PC-9 (cell line): ENCODE measurements around the gene GATAD2B. TPM values are rescaled to one million over a fixed set of nuclear protein-coding genes. Genes with fewer than 3 reads are reported as not detected.

ENCODE experiments used
- BruUV-seq: library from RNA; stranded (reverse); fragments of 400-500 nt; replicated peaks from 2 replicates; lab custom pipeline; 2021; lab: Mats Ljungman, UMichigan
- CTCF ChIA-PET: fragments of 300-600 bp; sonication (Branson Sonifier 250); formaldehyde crosslinking; loops from one replicate; lab custom pipeline; 2022; ENCODE audit warnings: antibody characterized with exemption; lab: Charles Lee
- POLR2A ChIA-PET: fragments of 300-600 bp; sonication (Branson Sonifier 250); formaldehyde crosslinking; loops from one replicate; lab custom pipeline; 2022; ENCODE audit warnings: antibody characterized with exemption; ENCODE audit not compliant: unreplicated experiment; lab: Charles Lee
- DNase-seq, 2 experiments: peaks; one replicate each; pipeline versions ENCODE4 v3.0.0 to v3.0.0-alpha.2; 2015 to 2022; ENCODE audit warnings: mixed read lengths in 1 of 2
- H2AFZ ChIP-seq: fragments of 200-600 bp; sonication (generic); 2 replicates; pipeline ENCODE4 v1.8.1; 2017; ENCODE audit warnings: antibody characterized with exemption
- H3F3A ChIP-seq: fragments of 200-600 bp; sonication (generic); 2 replicates; pipeline ENCODE4 v1.8.1; 2017; ENCODE audit warnings: antibody characterized with exemption, mild to moderate bottlenecking, low read depth; ENCODE audit not compliant: insufficient read depth
- H3K27ac ChIP-seq: fragments of 200-600 bp; sonication (generic); 2 replicates; pipeline ENCODE4 v1.6.1; 2016; ENCODE audit warnings: mixed run types
- H3K27me3 ChIP-seq: fragments of 200-600 bp; sonication (generic); 2 replicates; pipeline ENCODE4 v1.6.1; 2016; ENCODE audit warnings: low read depth, mixed run types; ENCODE audit not compliant: insufficient read depth
- H3K36me3 ChIP-seq: fragments of 200-600 bp; sonication (generic); 2 replicates; pipeline ENCODE4 v1.6.1; 2016; ENCODE audit warnings: low read depth, mixed run types
- H3K4me1 ChIP-seq: fragments of 200-600 bp; sonication (generic); replicated peaks from 2 replicates; pipeline ENCODE4 v1.6.1; 2016; ENCODE audit warnings: mixed run types; ENCODE audit not compliant: insufficient read depth
- H3K4me2 ChIP-seq: fragments of 200-600 bp; sonication (generic); 2 replicates; pipeline ENCODE4 v1.6.1; 2017; ENCODE audit warnings: mixed run types
- H3K4me3 ChIP-seq: fragments of 200-600 bp; sonication (generic); 2 replicates; pipeline ENCODE4 v1.6.1; 2016; ENCODE audit warnings: mixed run types
- H3K79me2 ChIP-seq: fragments of 200-600 bp; sonication (generic); 2 replicates; pipeline ENCODE4 v1.6.1; 2017; ENCODE audit warnings: low read depth, mixed run types
- H3K9me2 ChIP-seq: fragments of 200-600 bp; sonication (generic); 2 replicates; pipeline ENCODE4 v1.8.1; 2017; ENCODE audit warnings: mild to moderate bottlenecking; ENCODE audit not compliant: insufficient read depth
- H3K9me3 ChIP-seq: fragments of 200-600 bp; sonication (generic); 2 replicates; pipeline ENCODE4 v1.8.1; 2016; ENCODE audit warnings: low read depth; ENCODE audit not compliant: insufficient read depth
- H4K20me1 ChIP-seq: fragments of 200-600 bp; sonication (generic); 2 replicates; pipeline ENCODE4 v1.8.1; 2017; ENCODE audit not compliant: insufficient read depth
- CTCF ChIP-seq: fragments of 200-600 bp; sonication (generic); conservative IDR thresholded peaks from 2 replicates; pipeline ENCODE4 v1.6.1; 2017; ENCODE audit warnings: mixed run types, antibody characterized with exemption, mild to moderate bottlenecking, moderate library complexity
- EZH2 ChIP-seq: fragments of 200-600 bp; sonication (generic); IDR thresholded peaks from 2 replicates; pipeline ENCODE4 v1.8.0; 2017; ENCODE audit warnings: antibody characterized with exemption, low read depth
- intact Hi-C: fragments of 100-400 bp; cut with micrococcal nuclease; formaldehyde crosslinking; loops from one replicate; pipeline ENCODE4 v1.10.0; 2022; ENCODE audit not compliant: unreplicated experiment
- total RNA-seq: library from RNA; stranded (reverse); gene quantifications from 2 replicates; pipeline ENCODE4 v1.2.3, GENCODE V29; 2021

Gene GATAD2B
- total RNA-seq, 1 experiment from 2014 or later: 56.1 TPM

GRCh38 chr1:153886127-153886526, 36.6 kb downstream of the GATAD2B start:
- H3K27ac ChIP-seq: no peak overlapping the region
- H3K9me2 ChIP-seq: no peaks in the 10 kb centered on the region
- no peaks in the 10 kb centered on the region for H3K36me3 ChIP-seq
- TF ChIP-seq CTCF (no peak), EZH2 (no peak)
- ChIA-PET POLR2A (no interaction called here), CTCF (no interaction called here)
- no peak overlapping the region for H3K4me3 ChIP-seq
- no peaks in the 10 kb centered on the region for H3K4me1 ChIP-seq
- intact Hi-C loops: no loop called here
- no peak overlapping the region for H3K4me2 ChIP-seq
- peaks cover 65% of the 10 kb centered on the region for H4K20me1 ChIP-seq
- no peak overlapping the region for H2AFZ ChIP-seq
- no peak for DNase-seq
- H3K27me3 ChIP-seq: no peaks in the 10 kb centered on the region
- H3K9me3 ChIP-seq: no peaks in the 10 kb centered on the region
- no TSS peak for BruUV-seq
- H3K79me2 ChIP-seq: peaks cover 80% of the 10 kb centered on the region
- H3F3A ChIP-seq: no peaks in the 10 kb centered on the region; the same call in 1 of the 2 replicates

GRCh38 chr1:153883223-153883622, 39.5 kb downstream of the GATAD2B start:
- H2AFZ ChIP-seq: no peak overlapping the region
- no peaks in the 10 kb centered on the region for H3K9me3 ChIP-seq
- H3K36me3 ChIP-seq: no peaks in the 10 kb centered on the region
- intact Hi-C loops: no loop called here
- no peak overlapping the region for H3K4me3 ChIP-seq
- CTCF ChIA-PET: interaction anchor here (0.6 kb wide), 1 partner anchor 92 kb away, joined by 4 read pairs; no protein-coding TSS in a partner anchor
- no peak for DNase-seq
- no TSS peak for BruUV-seq
- H3K9me2 ChIP-seq: no peaks in the 10 kb centered on the region
- H3K4me2 ChIP-seq: no peak overlapping the region
- no peaks in the 10 kb centered on the region for H3K27me3 ChIP-seq
- no peaks in the 10 kb centered on the region for H3K4me1 ChIP-seq
- TF ChIP-seq EZH2: no peak
- no peak for TF ChIP-seq CTCF
- H4K20me1 ChIP-seq: peaks cover 66% of the 10 kb centered on the region
- POLR2A ChIA-PET: interaction anchor here (0.6 kb wide), 1 partner anchor 299 kb away, joined by 6 read pairs; no protein-coding TSS in a partner anchor
- no peaks in the 10 kb centered on the region for H3F3A ChIP-seq
- peaks cover 84% of the 10 kb centered on the region for H3K79me2 ChIP-seq
- H3K27ac ChIP-seq: no peak overlapping the region

- no peak overlapping the region for H2AFZ ChIP-seq
- H3K4me1 ChIP-seq: no peaks in the 10 kb centered on the region
- intact Hi-C loops: no loop called here
- no peaks in the 10 kb centered on the region for H3K9me3 ChIP-seq
- no peak for DNase-seq
- no peaks in the 10 kb centered on the region for H3K36me3 ChIP-seq
- no peaks in the 10 kb centered on the region for H3K27me3 ChIP-seq
- H3K27ac ChIP-seq: no peak overlapping the region
- H3F3A ChIP-seq: no peaks in the 10 kb centered on the region
- peaks cover 64% of the 10 kb centered on the region for H4K20me1 ChIP-seq
- TF ChIP-seq EZH2: no peak
- no peak overlapping the region for H3K4me3 ChIP-seq
- no peak overlapping the region for H3K4me2 ChIP-seq
- peaks cover 82% of the 10 kb centered on the region for H3K79me2 ChIP-seq
- no peaks in the 10 kb centered on the region for H3K9me2 ChIP-seq
- CTCF ChIA-PET: no interaction called here
- no TSS peak for BruUV-seq
- POLR2A ChIA-PET: interaction anchor here (0.7 kb wide), 1 partner anchor 94 kb away, joined by 4 read pairs; no protein-coding TSS in a partner anchor
Observed at GRCh38 chr1:153882296-153882912, 40.4 kb downstream of the GATAD2B start.
